WTC11 (cell line): ENCODE results near the gene KANK4. TPM values are rescaled to one million over a fixed set of nuclear protein-coding genes. Genes with fewer than 3 reads are reported as not detected.

Experiments used
- ATAC-seq: fragments of 200-7000 bp; cut with Tn5 transposase; 2 replicates; pipeline ENCODE4 v1.10.0; 2021; ENCODE audit warnings: mild to moderate bottlenecking, moderate library complexity
- CTCF ChIA-PET: fragments of 300-600 bp; sonication (Branson Sonifier 250); formaldehyde crosslinking; loops from one replicate; lab custom pipeline; 2021; ENCODE audit warnings: antibody characterized with exemption; lab: Charles Lee
- POLR2A ChIA-PET: fragments of 350-600 bp; sonication (Branson Sonifier 250); formaldehyde crosslinking; loops from one replicate; lab custom pipeline; 2021; ENCODE audit warnings: antibody characterized with exemption; lab: Charles Lee
- DNase-seq: peaks from one replicate; pipeline ENCODE4 v3.0.0; 2021; ENCODE audit warnings: low spot score
- H3K27ac Mint-ChIP-seq: 2 replicates; pipeline ENCODE4 v1.8.0; 2021; ENCODE audit warnings: mixed read lengths
- H3K27me3 Mint-ChIP-seq: 2 replicates; pipeline ENCODE4 v1.8.0; 2021; ENCODE audit warnings: low read depth, mild to moderate bottlenecking, moderate library complexity, mixed read lengths
- H3K36me3 Mint-ChIP-seq: 2 replicates; pipeline ENCODE4 v1.8.0; 2021; ENCODE audit warnings: mixed read lengths
- H3K4me1 Mint-ChIP-seq: 2 replicates; pipeline ENCODE4 v1.8.0; 2022; ENCODE audit warnings: mixed read lengths
- H3K4me3 Mint-ChIP-seq: 2 replicates; pipeline ENCODE4 v1.8.0; 2021; ENCODE audit warnings: mild to moderate bottlenecking, moderate library complexity, mixed read lengths
- H3K9me3 Mint-ChIP-seq: 2 replicates; pipeline ENCODE4 v1.8.0; 2021; ENCODE audit warnings: mixed read lengths
- NFE2L1 ChIP-seq: sonication (generic); formaldehyde crosslinking; IDR thresholded peaks from 2 replicates; pipeline ENCODE4 v1.8.1; 2023; ENCODE audit warnings: missing genetic modification reagents
- RELA ChIP-seq: sonication (generic); formaldehyde crosslinking; IDR thresholded peaks from 2 replicates; pipeline ENCODE4 v1.8.1; 2022; ENCODE audit warnings: missing genetic modification reagents, mild to moderate bottlenecking, borderline replicate concordance
- TCF7 ChIP-seq: sonication (generic); formaldehyde crosslinking; IDR thresholded peaks from 2 replicates; pipeline ENCODE4 v1.8.0; 2022; ENCODE audit warnings: mild to moderate bottlenecking, low read depth, missing genetic modification reagents, moderate library complexity
- TEAD1 ChIP-seq: sonication (generic); formaldehyde crosslinking; IDR thresholded peaks from 2 replicates; pipeline ENCODE4 v1.8.0; 2022; ENCODE audit warnings: mild to moderate bottlenecking, missing genetic modification reagents
- TEAD4 ChIP-seq: sonication (generic); formaldehyde crosslinking; IDR thresholded peaks from 2 replicates; pipeline ENCODE4 v1.8.0; 2022; ENCODE audit warnings: mild to moderate bottlenecking, missing genetic modification reagents
- TP53 ChIP-seq: sonication (generic); formaldehyde crosslinking; IDR thresholded peaks from 2 replicates; pipeline ENCODE4 v1.8.1; 2023; ENCODE audit warnings: mild to moderate bottlenecking, missing genetic modification reagents
- ZNF219 ChIP-seq: sonication (generic); formaldehyde crosslinking; IDR thresholded peaks from 2 replicates; pipeline ENCODE4 v1.8.0; 2023; ENCODE audit warnings: missing genetic modification reagents, mild to moderate bottlenecking, borderline replicate concordance
- ZNF396 ChIP-seq: fragments of 250-450 bp; sonication (Bioruptor Pico); IDR thresholded peaks from 2 replicates; pipeline ENCODE4 v1.8.0; 2021; ENCODE audit warnings: mild to moderate bottlenecking, moderate library complexity, borderline replicate concordance
- ZNF671 ChIP-seq: fragments of 250-450 bp; sonication (Bioruptor Pico); IDR thresholded peaks from 2 replicates; pipeline ENCODE4 v1.8.0; 2021; ENCODE audit warnings: mild to moderate bottlenecking
- total RNA-seq: library from RNA; stranded (reverse); gene quantifications from 3 replicates; pipeline ENCODE4 v1.2.3, GENCODE V29; 2021
- TF ChIP-seq, protein P1 (sequence below): fragments of 250-450 bp; sonication (Bioruptor Pico); IDR thresholded peaks from 2 replicates; pipeline ENCODE4 v1.9.0; 2021; ENCODE audit warnings: mild to moderate bottlenecking
- TF ChIP-seq, protein P2 (sequence below): sonication (generic); formaldehyde crosslinking; IDR thresholded peaks from 2 replicates; pipeline ENCODE4 v1.8.1; 2022; ENCODE audit warnings: low read depth, missing genetic modification reagents, borderline replicate concordance
- TF ChIP-seq, protein P3 (sequence below): sonication (generic); formaldehyde crosslinking; IDR thresholded peaks from 2 replicates; pipeline ENCODE4 v1.8.1; 2023; ENCODE audit warnings: mild to moderate bottlenecking, missing genetic modification reagents, borderline replicate concordance
- TF ChIP-seq, protein P4 (sequence below): sonication (generic); formaldehyde crosslinking; IDR thresholded peaks from 2 replicates; pipeline ENCODE4 v1.8.1; 2023; ENCODE audit warnings: mild to moderate bottlenecking, missing genetic modification reagents
- TF ChIP-seq, protein P5 (sequence below): sonication (generic); formaldehyde crosslinking; IDR thresholded peaks from 2 replicates; pipeline ENCODE4 v1.8.1; 2022; ENCODE audit warnings: missing genetic modification reagents, borderline replicate concordance
- TF ChIP-seq, protein P6 (sequence below): sonication (generic); formaldehyde crosslinking; IDR thresholded peaks from 2 replicates; pipeline ENCODE4 v1.8.0; 2023; ENCODE audit warnings: mild to moderate bottlenecking, missing genetic modification reagents
- TF ChIP-seq, protein P7 (sequence below): sonication (generic); formaldehyde crosslinking; IDR thresholded peaks from 2 replicates; pipeline ENCODE4 v1.8.1; 2023; ENCODE audit warnings: mild to moderate bottlenecking, missing genetic modification reagents, moderate library complexity

KANK4 gene
- total RNA-seq, 1 experiment from 2014 or later = 0.35 TPM

DNA sequence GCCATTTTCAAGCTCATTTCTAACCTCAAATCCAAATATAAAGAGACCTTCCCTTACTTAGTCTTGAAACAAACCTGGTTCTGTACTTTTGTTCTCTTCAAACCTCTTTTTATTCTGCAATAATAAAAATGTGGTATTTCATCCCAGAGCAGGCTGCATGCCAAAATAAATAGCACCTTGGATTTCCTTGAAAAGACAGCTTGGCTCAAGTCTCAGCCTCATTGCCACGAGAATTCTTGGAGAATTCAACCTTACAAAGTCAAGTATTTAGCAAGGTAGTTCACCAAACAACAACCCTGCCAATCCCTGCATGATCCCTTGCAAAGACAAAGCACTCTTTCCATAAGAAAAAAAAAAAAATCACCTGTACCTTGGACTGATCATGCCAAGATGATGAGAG, 33.8 kb downstream of the KANK4 start:
- TF ChIP-seq, protein P1, sequence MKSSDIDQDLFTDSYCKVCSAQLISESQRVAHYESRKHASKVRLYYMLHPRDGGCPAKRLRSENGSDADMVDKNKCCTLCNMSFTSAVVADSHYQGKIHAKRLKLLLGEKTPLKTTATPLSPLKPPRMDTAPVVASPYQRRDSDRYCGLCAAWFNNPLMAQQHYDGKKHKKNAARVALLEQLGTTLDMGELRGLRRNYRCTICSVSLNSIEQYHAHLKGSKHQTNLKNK = no peak
- TF ChIP-seq NFE2L1 (CRISPR knock-in tag) (no peak), TEAD1 (CRISPR knock-in tag) (no peak), ZNF671 (no peak), TCF7 (CRISPR knock-in tag) (no peak), RELA (CRISPR knock-in tag) (no peak), ZNF396 (CRISPR knock-in tag) (no peak), TEAD4 (CRISPR knock-in tag) (no peak), ZNF219 (no peak), TP53 (CRISPR knock-in tag) (no peak)
- TF ChIP-seq, protein P2, sequence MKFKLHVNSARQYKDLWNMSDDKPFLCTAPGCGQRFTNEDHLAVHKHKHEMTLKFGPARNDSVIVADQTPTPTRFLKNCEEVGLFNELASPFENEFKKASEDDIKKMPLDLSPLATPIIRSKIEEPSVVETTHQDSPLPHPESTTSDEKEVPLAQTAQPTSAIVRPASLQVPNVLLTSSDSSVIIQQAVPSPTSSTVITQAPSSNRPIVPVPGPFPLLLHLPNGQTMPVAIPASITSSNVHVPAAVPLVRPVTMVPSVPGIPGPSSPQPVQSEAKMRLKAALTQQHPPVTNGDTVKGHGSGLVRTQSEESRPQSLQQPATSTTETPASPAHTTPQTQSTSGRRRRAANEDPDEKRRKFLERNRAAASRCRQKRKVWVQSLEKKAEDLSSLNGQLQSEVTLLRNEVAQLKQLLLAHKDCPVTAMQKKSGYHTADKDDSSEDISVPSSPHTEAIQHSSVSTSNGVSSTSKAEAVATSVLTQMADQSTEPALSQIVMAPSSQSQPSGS (CRISPR knock-in tag) = no peak
- TF ChIP-seq, protein P3, sequence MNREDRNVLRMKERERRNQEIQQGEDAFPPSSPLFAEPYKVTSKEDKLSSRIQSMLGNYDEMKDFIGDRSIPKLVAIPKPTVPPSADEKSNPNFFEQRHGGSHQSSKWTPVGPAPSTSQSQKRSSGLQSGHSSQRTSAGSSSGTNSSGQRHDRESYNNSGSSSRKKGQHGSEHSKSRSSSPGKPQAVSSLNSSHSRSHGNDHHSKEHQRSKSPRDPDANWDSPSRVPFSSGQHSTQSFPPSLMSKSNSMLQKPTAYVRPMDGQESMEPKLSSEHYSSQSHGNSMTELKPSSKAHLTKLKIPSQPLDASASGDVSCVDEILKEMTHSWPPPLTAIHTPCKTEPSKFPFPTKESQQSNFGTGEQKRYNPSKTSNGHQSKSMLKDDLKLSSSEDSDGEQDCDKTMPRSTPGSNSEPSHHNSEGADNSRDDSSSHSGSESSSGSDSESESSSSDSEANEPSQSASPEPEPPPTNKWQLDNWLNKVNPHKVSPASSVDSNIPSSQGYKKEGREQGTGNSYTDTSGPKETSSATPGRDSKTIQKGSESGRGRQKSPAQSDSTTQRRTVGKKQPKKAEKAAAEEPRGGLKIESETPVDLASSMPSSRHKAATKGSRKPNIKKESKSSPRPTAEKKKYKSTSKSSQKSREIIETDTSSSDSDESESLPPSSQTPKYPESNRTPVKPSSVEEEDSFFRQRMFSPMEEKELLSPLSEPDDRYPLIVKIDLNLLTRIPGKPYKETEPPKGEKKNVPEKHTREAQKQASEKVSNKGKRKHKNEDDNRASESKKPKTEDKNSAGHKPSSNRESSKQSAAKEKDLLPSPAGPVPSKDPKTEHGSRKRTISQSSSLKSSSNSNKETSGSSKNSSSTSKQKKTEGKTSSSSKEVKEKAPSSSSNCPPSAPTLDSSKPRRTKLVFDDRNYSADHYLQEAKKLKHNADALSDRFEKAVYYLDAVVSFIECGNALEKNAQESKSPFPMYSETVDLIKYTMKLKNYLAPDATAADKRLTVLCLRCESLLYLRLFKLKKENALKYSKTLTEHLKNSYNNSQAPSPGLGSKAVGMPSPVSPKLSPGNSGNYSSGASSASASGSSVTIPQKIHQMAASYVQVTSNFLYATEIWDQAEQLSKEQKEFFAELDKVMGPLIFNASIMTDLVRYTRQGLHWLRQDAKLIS (CRISPR knock-in tag) = no peak
- TF ChIP-seq, protein P4, sequence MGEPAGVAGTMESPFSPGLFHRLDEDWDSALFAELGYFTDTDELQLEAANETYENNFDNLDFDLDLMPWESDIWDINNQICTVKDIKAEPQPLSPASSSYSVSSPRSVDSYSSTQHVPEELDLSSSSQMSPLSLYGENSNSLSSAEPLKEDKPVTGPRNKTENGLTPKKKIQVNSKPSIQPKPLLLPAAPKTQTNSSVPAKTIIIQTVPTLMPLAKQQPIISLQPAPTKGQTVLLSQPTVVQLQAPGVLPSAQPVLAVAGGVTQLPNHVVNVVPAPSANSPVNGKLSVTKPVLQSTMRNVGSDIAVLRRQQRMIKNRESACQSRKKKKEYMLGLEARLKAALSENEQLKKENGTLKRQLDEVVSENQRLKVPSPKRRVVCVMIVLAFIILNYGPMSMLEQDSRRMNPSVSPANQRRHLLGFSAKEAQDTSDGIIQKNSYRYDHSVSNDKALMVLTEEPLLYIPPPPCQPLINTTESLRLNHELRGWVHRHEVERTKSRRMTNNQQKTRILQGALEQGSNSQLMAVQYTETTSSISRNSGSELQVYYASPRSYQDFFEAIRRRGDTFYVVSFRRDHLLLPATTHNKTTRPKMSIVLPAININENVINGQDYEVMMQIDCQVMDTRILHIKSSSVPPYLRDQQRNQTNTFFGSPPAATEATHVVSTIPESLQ = no peak
- TF ChIP-seq, protein P5, sequence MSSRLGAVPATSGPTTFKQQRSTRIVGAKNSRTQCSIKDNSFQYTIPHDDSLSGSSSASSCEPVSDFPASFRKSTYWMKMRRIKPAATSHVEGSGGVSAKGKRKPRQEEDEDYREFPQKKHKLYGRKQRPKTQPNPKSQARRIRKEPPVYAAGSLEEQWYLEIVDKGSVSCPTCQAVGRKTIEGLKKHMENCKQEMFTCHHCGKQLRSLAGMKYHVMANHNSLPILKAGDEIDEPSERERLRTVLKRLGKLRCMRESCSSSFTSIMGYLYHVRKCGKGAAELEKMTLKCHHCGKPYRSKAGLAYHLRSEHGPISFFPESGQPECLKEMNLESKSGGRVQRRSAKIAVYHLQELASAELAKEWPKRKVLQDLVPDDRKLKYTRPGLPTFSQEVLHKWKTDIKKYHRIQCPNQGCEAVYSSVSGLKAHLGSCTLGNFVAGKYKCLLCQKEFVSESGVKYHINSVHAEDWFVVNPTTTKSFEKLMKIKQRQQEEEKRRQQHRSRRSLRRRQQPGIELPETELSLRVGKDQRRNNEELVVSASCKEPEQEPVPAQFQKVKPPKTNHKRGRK (CRISPR knock-in tag) = no peak
- TF ChIP-seq, protein P6, sequence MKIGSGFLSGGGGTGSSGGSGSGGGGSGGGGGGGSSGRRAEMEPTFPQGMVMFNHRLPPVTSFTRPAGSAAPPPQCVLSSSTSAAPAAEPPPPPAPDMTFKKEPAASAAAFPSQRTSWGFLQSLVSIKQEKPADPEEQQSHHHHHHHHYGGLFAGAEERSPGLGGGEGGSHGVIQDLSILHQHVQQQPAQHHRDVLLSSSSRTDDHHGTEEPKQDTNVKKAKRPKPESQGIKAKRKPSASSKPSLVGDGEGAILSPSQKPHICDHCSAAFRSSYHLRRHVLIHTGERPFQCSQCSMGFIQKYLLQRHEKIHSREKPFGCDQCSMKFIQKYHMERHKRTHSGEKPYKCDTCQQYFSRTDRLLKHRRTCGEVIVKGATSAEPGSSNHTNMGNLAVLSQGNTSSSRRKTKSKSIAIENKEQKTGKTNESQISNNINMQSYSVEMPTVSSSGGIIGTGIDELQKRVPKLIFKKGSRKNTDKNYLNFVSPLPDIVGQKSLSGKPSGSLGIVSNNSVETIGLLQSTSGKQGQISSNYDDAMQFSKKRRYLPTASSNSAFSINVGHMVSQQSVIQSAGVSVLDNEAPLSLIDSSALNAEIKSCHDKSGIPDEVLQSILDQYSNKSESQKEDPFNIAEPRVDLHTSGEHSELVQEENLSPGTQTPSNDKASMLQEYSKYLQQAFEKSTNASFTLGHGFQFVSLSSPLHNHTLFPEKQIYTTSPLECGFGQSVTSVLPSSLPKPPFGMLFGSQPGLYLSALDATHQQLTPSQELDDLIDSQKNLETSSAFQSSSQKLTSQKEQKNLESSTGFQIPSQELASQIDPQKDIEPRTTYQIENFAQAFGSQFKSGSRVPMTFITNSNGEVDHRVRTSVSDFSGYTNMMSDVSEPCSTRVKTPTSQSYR (CRISPR knock-in tag) = no peak
- TF ChIP-seq, protein P7, sequence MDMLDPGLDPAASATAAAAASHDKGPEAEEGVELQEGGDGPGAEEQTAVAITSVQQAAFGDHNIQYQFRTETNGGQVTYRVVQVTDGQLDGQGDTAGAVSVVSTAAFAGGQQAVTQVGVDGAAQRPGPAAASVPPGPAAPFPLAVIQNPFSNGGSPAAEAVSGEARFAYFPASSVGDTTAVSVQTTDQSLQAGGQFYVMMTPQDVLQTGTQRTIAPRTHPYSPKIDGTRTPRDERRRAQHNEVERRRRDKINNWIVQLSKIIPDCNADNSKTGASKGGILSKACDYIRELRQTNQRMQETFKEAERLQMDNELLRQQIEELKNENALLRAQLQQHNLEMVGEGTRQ (CRISPR knock-in tag) = no peak
- POLR2A ChIA-PET = interaction anchor here (0.6 to 1.2 kb wide), 2 partner anchors 73 to 87 kb away, joined by 4 to 6 read pairs; no protein-coding TSS in a partner anchor
- peaks cover 9% of the 10 kb centered on the region for H3K9me3 Mint-ChIP-seq
- CTCF ChIA-PET = interaction anchor here (1.1 to 2.3 kb wide), 7 partner anchors 9 to 141 kb away, joined by 3 to 9 read pairs (median 4); no protein-coding TSS in a partner anchor
- H3K4me3 Mint-ChIP-seq = peak overlapping the region; percentile 60
- H3K27me3 Mint-ChIP-seq = peaks cover 99% of the 10 kb centered on the region
- H3K36me3 Mint-ChIP-seq = peaks cover 9% of the 10 kb centered on the region
- H3K4me1 Mint-ChIP-seq = peaks cover 71% of the 10 kb centered on the region
- no peak overlapping the region for H3K27ac Mint-ChIP-seq
- no peak for DNase-seq
- ATAC-seq = no peak
